ENCODE measurements around the gene LCMT1.

DNA sequence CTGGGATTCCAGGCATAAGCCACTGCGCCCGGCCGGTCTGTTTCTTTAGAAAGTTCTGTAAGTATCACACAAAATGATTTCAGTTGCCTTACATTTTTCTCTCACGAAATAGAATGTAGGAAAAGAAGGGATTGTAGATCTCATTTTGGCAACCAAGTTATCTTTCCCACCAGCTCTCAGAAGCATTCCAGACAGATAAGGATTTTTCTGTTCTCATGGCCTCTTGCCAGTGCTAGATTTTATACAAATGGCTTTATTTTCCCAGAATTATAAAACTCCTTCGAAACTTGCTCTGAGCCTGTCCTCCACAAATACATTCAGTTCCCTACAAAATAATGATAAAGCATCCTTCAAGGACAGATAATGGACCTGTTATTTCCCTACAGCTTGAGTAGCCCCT is 46.9 kb downstream of the LCMT1 start:
- TF ChIP-seq, protein P1, sequence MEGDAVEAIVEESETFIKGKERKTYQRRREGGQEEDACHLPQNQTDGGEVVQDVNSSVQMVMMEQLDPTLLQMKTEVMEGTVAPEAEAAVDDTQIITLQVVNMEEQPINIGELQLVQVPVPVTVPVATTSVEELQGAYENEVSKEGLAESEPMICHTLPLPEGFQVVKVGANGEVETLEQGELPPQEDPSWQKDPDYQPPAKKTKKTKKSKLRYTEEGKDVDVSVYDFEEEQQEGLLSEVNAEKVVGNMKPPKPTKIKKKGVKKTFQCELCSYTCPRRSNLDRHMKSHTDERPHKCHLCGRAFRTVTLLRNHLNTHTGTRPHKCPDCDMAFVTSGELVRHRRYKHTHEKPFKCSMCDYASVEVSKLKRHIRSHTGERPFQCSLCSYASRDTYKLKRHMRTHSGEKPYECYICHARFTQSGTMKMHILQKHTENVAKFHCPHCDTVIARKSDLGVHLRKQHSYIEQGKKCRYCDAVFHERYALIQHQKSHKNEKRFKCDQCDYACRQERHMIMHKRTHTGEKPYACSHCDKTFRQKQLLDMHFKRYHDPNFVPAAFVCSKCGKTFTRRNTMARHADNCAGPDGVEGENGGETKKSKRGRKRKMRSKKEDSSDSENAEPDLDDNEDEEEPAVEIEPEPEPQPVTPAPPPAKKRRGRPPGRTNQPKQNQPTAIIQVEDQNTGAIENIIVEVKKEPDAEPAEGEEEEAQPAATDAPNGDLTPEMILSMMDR (conservative IDR thresholded peaks at IDR 0.05; ENCODE audit: low read depth, low read length) = no peak
- no peak for TF ChIP-seq RCOR1 (IDR thresholded peaks at IDR 0.05; ENCODE audit: insufficient replicate concordance, low read length)
- no peak for TF ChIP-seq BHLHE40 (IDR thresholded peaks at IDR 0.05; ENCODE audit: low read depth, low read length)
- no peak for TF ChIP-seq POLR2A (IDR thresholded peaks at IDR 0.05; ENCODE audit: low read depth, low read length)
- TF ChIP-seq MAFK (IDR thresholded peaks at IDR 0.05; ENCODE audit: low read depth, low read length) = no peak
- TF ChIP-seq, protein P2, sequence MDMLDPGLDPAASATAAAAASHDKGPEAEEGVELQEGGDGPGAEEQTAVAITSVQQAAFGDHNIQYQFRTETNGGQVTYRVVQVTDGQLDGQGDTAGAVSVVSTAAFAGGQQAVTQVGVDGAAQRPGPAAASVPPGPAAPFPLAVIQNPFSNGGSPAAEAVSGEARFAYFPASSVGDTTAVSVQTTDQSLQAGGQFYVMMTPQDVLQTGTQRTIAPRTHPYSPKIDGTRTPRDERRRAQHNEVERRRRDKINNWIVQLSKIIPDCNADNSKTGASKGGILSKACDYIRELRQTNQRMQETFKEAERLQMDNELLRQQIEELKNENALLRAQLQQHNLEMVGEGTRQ (IDR thresholded peaks at IDR 0.05; ENCODE audit: low read depth, low read length) = no peak
- TF ChIP-seq MAZ (IDR thresholded peaks at IDR 0.05; ENCODE audit: borderline replicate concordance, low read depth, low read length) = no peak

Data from IMR-90 (cell line).